DND-41 (cell line): ENCODE results near the gene FOSL1.

Source experiments
- EZH2 ChIP-seq: IDR thresholded peaks from 3 replicates; pipeline ENCODE4 v1.6.1; 2012; ENCODE audit warnings: borderline replicate concordance, low read depth, mild to moderate bottlenecking, moderate library complexity, low read length, inconsistent platforms; ENCODE audit not compliant: severe bottlenecking
- TF ChIP-seq, protein P1 (sequence below): IDR thresholded peaks from 2 replicates; pipeline ENCODE4 v1.5.1; 2012; ENCODE audit warnings: borderline replicate concordance, low read length, moderate library complexity, mild to moderate bottlenecking; ENCODE audit not compliant: poor library complexity, severe bottlenecking; ENCODE audit errors: extremely low read depth

DNA sequence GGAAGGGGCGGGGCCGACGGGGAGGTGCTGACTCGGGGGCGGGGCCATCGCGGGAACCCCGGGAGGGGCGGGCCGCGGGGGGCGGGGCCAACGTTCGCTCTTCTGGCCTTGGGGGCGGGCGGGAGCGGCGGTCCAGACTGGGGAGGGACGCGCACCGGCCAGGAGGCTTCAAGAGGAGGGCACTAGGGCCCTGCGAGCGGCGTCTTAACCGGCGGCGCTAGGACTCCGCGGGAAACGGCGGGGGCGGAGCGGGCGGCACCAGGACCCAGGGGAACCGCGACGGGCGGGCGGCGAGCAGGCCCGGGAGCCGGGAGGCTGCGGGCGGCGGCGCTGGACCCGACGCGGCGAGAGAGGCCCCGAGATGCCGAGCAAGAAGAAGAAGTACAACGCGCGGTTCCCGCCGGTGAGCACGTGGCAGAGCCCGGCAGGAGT lies 19.0 kb upstream of the FOSL1 start, which contains the start of gene DRAP1:
- TF ChIP-seq, protein P1, sequence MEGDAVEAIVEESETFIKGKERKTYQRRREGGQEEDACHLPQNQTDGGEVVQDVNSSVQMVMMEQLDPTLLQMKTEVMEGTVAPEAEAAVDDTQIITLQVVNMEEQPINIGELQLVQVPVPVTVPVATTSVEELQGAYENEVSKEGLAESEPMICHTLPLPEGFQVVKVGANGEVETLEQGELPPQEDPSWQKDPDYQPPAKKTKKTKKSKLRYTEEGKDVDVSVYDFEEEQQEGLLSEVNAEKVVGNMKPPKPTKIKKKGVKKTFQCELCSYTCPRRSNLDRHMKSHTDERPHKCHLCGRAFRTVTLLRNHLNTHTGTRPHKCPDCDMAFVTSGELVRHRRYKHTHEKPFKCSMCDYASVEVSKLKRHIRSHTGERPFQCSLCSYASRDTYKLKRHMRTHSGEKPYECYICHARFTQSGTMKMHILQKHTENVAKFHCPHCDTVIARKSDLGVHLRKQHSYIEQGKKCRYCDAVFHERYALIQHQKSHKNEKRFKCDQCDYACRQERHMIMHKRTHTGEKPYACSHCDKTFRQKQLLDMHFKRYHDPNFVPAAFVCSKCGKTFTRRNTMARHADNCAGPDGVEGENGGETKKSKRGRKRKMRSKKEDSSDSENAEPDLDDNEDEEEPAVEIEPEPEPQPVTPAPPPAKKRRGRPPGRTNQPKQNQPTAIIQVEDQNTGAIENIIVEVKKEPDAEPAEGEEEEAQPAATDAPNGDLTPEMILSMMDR: no peak
- no peak for TF ChIP-seq EZH2
